DOHH2 (cell line): ENCODE results near the gene HGF.

ENCODE experiments used
- EZH2phosphoT487 ChIP-seq: fragments of 200-600 bp; sonication (generic); IDR thresholded peaks from 2 replicates; pipeline ENCODE4 v1.6.1; 2017; ENCODE audit warnings: borderline replicate concordance, mild to moderate bottlenecking, antibody characterized with exemption, low read length, moderate library complexity, mixed read lengths
- TF ChIP-seq, protein P1 (sequence below): fragments of 200-600 bp; sonication (generic); IDR thresholded peaks from one replicate; pipeline ENCODE4 v1.5.1; 2014; ENCODE audit warnings: antibody characterized with exemption, mild to moderate bottlenecking, low read depth, low read length; ENCODE audit not compliant: poor library complexity, severe bottlenecking

DNA sequence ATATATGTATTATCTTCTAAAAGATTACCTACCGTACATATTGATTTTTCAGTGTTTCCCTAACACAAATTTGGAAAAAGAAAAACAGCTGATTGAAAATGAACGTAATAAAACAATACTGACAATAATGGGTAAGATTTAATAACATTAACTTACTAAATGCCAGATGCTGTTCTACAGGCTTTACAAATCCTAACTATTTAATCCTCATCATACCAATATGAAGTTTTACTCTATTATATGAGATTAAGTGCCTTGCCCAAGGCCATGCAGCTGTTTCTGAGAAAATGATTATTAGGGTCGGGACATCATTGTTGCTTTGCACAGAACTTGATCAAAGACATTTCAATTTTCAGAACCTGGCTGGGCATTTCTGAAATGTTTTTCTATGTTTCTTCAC, 104.6 kb downstream of the HGF start:
- TF ChIP-seq, protein P1, sequence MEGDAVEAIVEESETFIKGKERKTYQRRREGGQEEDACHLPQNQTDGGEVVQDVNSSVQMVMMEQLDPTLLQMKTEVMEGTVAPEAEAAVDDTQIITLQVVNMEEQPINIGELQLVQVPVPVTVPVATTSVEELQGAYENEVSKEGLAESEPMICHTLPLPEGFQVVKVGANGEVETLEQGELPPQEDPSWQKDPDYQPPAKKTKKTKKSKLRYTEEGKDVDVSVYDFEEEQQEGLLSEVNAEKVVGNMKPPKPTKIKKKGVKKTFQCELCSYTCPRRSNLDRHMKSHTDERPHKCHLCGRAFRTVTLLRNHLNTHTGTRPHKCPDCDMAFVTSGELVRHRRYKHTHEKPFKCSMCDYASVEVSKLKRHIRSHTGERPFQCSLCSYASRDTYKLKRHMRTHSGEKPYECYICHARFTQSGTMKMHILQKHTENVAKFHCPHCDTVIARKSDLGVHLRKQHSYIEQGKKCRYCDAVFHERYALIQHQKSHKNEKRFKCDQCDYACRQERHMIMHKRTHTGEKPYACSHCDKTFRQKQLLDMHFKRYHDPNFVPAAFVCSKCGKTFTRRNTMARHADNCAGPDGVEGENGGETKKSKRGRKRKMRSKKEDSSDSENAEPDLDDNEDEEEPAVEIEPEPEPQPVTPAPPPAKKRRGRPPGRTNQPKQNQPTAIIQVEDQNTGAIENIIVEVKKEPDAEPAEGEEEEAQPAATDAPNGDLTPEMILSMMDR: no peak
- TF ChIP-seq EZH2phosphoT487: no peak
